H1 (cell line): Measurements from ENCODE around the gene LMTK3. TPM values are rescaled to one million over a fixed set of nuclear protein-coding genes. Genes with fewer than 3 reads are reported as not detected.

ENCODE experiments used
- ATF2 ChIP-seq: IDR thresholded peaks from 2 replicates; pipeline ENCODE4 v1.6.1; 2012; ENCODE audit warnings: low read length, inconsistent platforms
- CBX8 ChIP-seq: fragments of 300-800, 300-1000 bp; sonication (generic); IDR thresholded peaks from 2 replicates; pipeline ENCODE4 v1.7.1; 2016; ENCODE audit warnings: low read depth, low read length, borderline replicate concordance
- CEBPB ChIP-seq: IDR thresholded peaks from 2 replicates; pipeline ENCODE4 v1.6.1; 2012; ENCODE audit warnings: low read depth, low read length
- CHD7 ChIP-seq: fragments of 300-600 bp; sonication (generic); IDR thresholded peaks from 2 replicates; pipeline ENCODE4 v1.7.1; 2012; ENCODE audit warnings: low read length, moderate library complexity, mild to moderate bottlenecking, inconsistent platforms; ENCODE audit not compliant: insufficient replicate concordance
- CREB1 ChIP-seq: IDR thresholded peaks from 2 replicates; pipeline ENCODE4 v1.6.1; 2012; ENCODE audit warnings: inconsistent platforms
- EZH2 ChIP-seq: fragments of 200-600 bp; sonication (generic); IDR thresholded peaks from 2 replicates; pipeline ENCODE4 v1.7.1; 2012; ENCODE audit warnings: low read depth, mild to moderate bottlenecking, moderate library complexity, low read length, inconsistent platforms; ENCODE audit not compliant: severe bottlenecking
- NANOG ChIP-seq: IDR thresholded peaks from 2 replicates; pipeline ENCODE4 v1.6.1; 2011; ENCODE audit warnings: low read length, low read depth, mild to moderate bottlenecking, inconsistent platforms; ENCODE audit not compliant: insufficient read depth, poor library complexity, severe bottlenecking
- RNF2 ChIP-seq: fragments of 200-900, 300-1000 bp; sonication (generic); IDR thresholded peaks from 2 replicates; pipeline ENCODE4 v1.7.1; 2016; ENCODE audit warnings: borderline replicate concordance, low read depth, mild to moderate bottlenecking, antibody characterized with exemption, low read length; ENCODE audit not compliant: poor library complexity, severe bottlenecking; ENCODE audit errors: missing control alignments
- SIRT6 ChIP-seq: IDR thresholded peaks from one replicate; pipeline ENCODE4 v1.7.1; 2012; ENCODE audit warnings: low read length, inconsistent platforms
- TEAD4 ChIP-seq: IDR thresholded peaks from 2 replicates; pipeline ENCODE4 v1.6.1; 2012; ENCODE audit warnings: low read depth, low read length, inconsistent platforms, mixed read lengths
- polyA plus RNA-seq, 7 experiments: library from polyadenylated mRNA; depleted of rRNA in 3 of 7; stranded (reverse) in 5 of 7; unstranded in 2 of 7; fragments of >200 nt in 5 of 7; fragments of 200-250 nt in 2 of 7; gene quantifications; 1 replicate in 5 of 7; 2 replicates in 1 of 7; 4 replicates in 1 of 7; pipeline versions ENCODE4 v1.2.1 to v1.2.3, GENCODE V29; 2011 to 2013; ENCODE audit warnings: missing spikeins in 2 of 7, mixed read lengths in 2 of 7
- total RNA-seq: library from RNA; stranded (reverse); fragmentation: NEBNext Ultra II Directional; extraction: Animal tissue kit (Norgen Biotek cat#: 25700); gene quantifications from 2 replicates; pipeline ENCODE4 v1.2.1, GENCODE V29; 2021

LMTK3 gene
- total and polyA plus RNA-seq, 2 of the 8 experiments (the other 6 are each of a cell fraction or from before 2014, with no cell fraction given): 2.7 to 12.4 TPM

GRCh38 chr19:48487544-48487943 is 24.1 kb downstream of the LMTK3 start (continued):
- TF ChIP-seq CHD7 (no peak), RNF2 (no peak), EZH2 (no peak), SIRT6 (no peak), TEAD4 (no peak), CBX8 (no peak), CEBPB (no peak), ATF2 (no peak), NANOG (no peak), CREB1 (no peak)
